Hepatocyte (in vitro differentiated cells): ENCODE results near the gene BICD1. TPM values are rescaled to one million over a fixed set of nuclear protein-coding genes. Genes with fewer than 3 reads are reported as not detected.
"Not testable (repeated sequence)": the region's sequence is repeated elsewhere in the genome, so short reads cannot be mapped to it uniquely, and the experiment has no call there.

ENCODE experiments used
- DNase-seq: peaks from one replicate; pipeline ENCODE4 v3.0.0-alpha.2; 2016; ENCODE audit warnings: low spot score
- H2AFZ ChIP-seq: fragments of 200-600 bp; sonication (generic); 2 replicates; pipeline ENCODE4 v1.6.0; 2016; ENCODE audit warnings: antibody characterized with exemption, mild to moderate bottlenecking
- H3K27ac ChIP-seq: fragments of 200-600 bp; sonication (generic); 2 replicates; pipeline ENCODE4 v1.5.1; 2016; ENCODE audit warnings: mild to moderate bottlenecking
- H3K27me3 ChIP-seq: fragments of 200-600 bp; sonication (generic); 2 replicates; pipeline ENCODE4 v1.6.1; 2016
- H3K36me3 ChIP-seq: fragments of 200-600 bp; sonication (generic); replicated peaks from 2 replicates; pipeline ENCODE4 v1.5.1; 2016; ENCODE audit warnings: low read depth; ENCODE audit not compliant: insufficient read depth
- H3K4me1 ChIP-seq: fragments of 200-600 bp; sonication (generic); 2 replicates; pipeline ENCODE4 v1.5.1; 2016; ENCODE audit warnings: mild to moderate bottlenecking, moderate library complexity; ENCODE audit not compliant: insufficient read depth
- H3K4me2 ChIP-seq: fragments of 200-600 bp; sonication (generic); 2 replicates; pipeline ENCODE4 v1.6.0; 2016
- H3K4me3 ChIP-seq: fragments of 200-600 bp; sonication (generic); 2 replicates; pipeline ENCODE4 v1.5.1; 2016; ENCODE audit warnings: mild to moderate bottlenecking
- H3K79me2 ChIP-seq: fragments of 200-600 bp; sonication (generic); 2 replicates; pipeline ENCODE4 v1.6.0; 2017; ENCODE audit warnings: mild to moderate bottlenecking
- H3K9me2 ChIP-seq: fragments of 200-600 bp; sonication (generic); replicated peaks from 2 replicates; pipeline ENCODE4 v1.6.0; 2017; ENCODE audit warnings: mild to moderate bottlenecking; ENCODE audit not compliant: insufficient read depth
- H3K9me3 ChIP-seq: fragments of 200-600 bp; sonication (generic); 2 replicates; pipeline ENCODE4 v1.5.1; 2016; ENCODE audit warnings: low read depth, mild to moderate bottlenecking
- H4K20me1 ChIP-seq: fragments of 200-600 bp; sonication (generic); 2 replicates; pipeline ENCODE4 v1.6.0; 2016; ENCODE audit warnings: mild to moderate bottlenecking; ENCODE audit not compliant: insufficient read depth, poor library complexity, severe bottlenecking
- CTCF ChIP-seq: fragments of 200-600 bp; sonication (generic); IDR thresholded peaks from 2 replicates; pipeline ENCODE4 v1.5.1; 2016; ENCODE audit warnings: antibody characterized with exemption, mild to moderate bottlenecking; ENCODE audit not compliant: poor library complexity
- EZH2 ChIP-seq: fragments of 200-600 bp; sonication (generic); IDR thresholded peaks from 2 replicates; pipeline ENCODE4 v1.6.1; 2016; ENCODE audit warnings: antibody characterized with exemption, mild to moderate bottlenecking, borderline replicate concordance
- EZH2phosphoT487 ChIP-seq: fragments of 200-600 bp; sonication (generic); IDR thresholded peaks from one replicate; pipeline ENCODE4 v1.6.1; 2018; ENCODE audit warnings: antibody characterized with exemption, mild to moderate bottlenecking, low read depth, moderate library complexity; ENCODE audit not compliant: unreplicated experiment, severe bottlenecking
- WGBS: methylation state at CpG from one replicate; pipeline ENCODE4 v1.1.6; 2016; ENCODE audit warnings: low lambda C conversion rate; ENCODE audit errors: missing lambda C conversion rate; 5-methylcytosine and 5-hydroxymethylcytosine counted together
- polyA plus RNA-seq: library from polyadenylated mRNA; unstranded; fragments of >200 nt; fragmentation: Nextera tagmentation; extraction: Ambion mirVana; gene quantifications from 2 replicates; pipeline ENCODE4 v1.2.1, GENCODE V29; 2016
- total RNA-seq: library from RNA; depleted of rRNA; stranded (reverse); fragments of >200 nt; gene quantifications from 2 replicates; pipeline ENCODE4 v1.2.3, GENCODE V29; 2014

The BICD1 gene
- total and polyA plus RNA-seq, 2 experiments from 2014 or later = 19.7 to 23.6 TPM

GRCh38 chr12:32179011-32179395, 72.4 kb downstream of the BICD1 start:
- no peak overlapping the region for H3K4me2 ChIP-seq
- no peaks in the 10 kb centered on the region for H3K36me3 ChIP-seq
- no peaks in the 10 kb centered on the region for H3K9me2 ChIP-seq
- H3K9me3 ChIP-seq = no peaks in the 10 kb centered on the region
- no peak overlapping the region for H2AFZ ChIP-seq
- H3K4me3 ChIP-seq = no peak overlapping the region
- TF ChIP-seq EZH2 = no peak
- no peak for TF ChIP-seq EZH2phosphoT487
- TF ChIP-seq CTCF = no peak
- peaks cover 6% of the 10 kb centered on the region for H3K79me2 ChIP-seq
- peaks cover 6% of the 10 kb centered on the region for H3K4me1 ChIP-seq
- no peaks in the 10 kb centered on the region for H4K20me1 ChIP-seq
- WGBS = 70% methylated on average over 6 of the region's 6 CpGs
- DNase-seq = no peak
- no peaks in the 10 kb centered on the region for H3K27me3 ChIP-seq
- H3K27ac ChIP-seq = no peak overlapping the region

GRCh38 chr12:32181498-32182175, 75.0 kb downstream of the BICD1 start:
- peaks cover 6% of the 10 kb centered on the region for H3K4me1 ChIP-seq
- no peaks in the 10 kb centered on the region for H4K20me1 ChIP-seq
- H3K4me3 ChIP-seq = no peak overlapping the region
- no peak overlapping the region for H3K4me2 ChIP-seq
- H3K27ac ChIP-seq = no peak overlapping the region
- no peaks in the 10 kb centered on the region for H3K27me3 ChIP-seq
- 22% methylated on average over 1 of the region's 1 CpG for WGBS
- TF ChIP-seq EZH2 (no peak), EZH2phosphoT487 (no peak), CTCF (no peak)
- no peak overlapping the region for H2AFZ ChIP-seq
- peak; percentile 12 for DNase-seq
- H3K36me3 ChIP-seq = no peaks in the 10 kb centered on the region
- no peaks in the 10 kb centered on the region for H3K9me3 ChIP-seq
- peaks cover 6% of the 10 kb centered on the region for H3K79me2 ChIP-seq
- H3K9me2 ChIP-seq = no peaks in the 10 kb centered on the region

GRCh38 chr12:32183650-32184049, 77.0 kb downstream of the BICD1 start:
- H3K9me2 ChIP-seq = no peaks in the 10 kb centered on the region
- WGBS = 81% methylated on average over 1 of the region's 1 CpG
- H3K4me3 ChIP-seq = no peak overlapping the region
- H3K27ac ChIP-seq = no peak overlapping the region
- no peak for DNase-seq
- H3K36me3 ChIP-seq = no peaks in the 10 kb centered on the region
- H3K79me2 ChIP-seq = peaks cover 3% of the 10 kb centered on the region
- no peaks in the 10 kb centered on the region for H3K9me3 ChIP-seq
- no peaks in the 10 kb centered on the region for H3K27me3 ChIP-seq
- no peak overlapping the region for H3K4me2 ChIP-seq
- TF ChIP-seq EZH2phosphoT487 (no peak), EZH2 (no peak), CTCF (no peak)
- H2AFZ ChIP-seq = no peak overlapping the region
- no peaks in the 10 kb centered on the region for H4K20me1 ChIP-seq
- H3K4me1 ChIP-seq = peaks cover 6% of the 10 kb centered on the region

- not testable (repeated sequence) for H2AFZ ChIP-seq, H3K9me3 ChIP-seq, H3K4me3 ChIP-seq, H4K20me1 ChIP-seq, H3K79me2 ChIP-seq, H3K9me2 ChIP-seq, H3K4me1 ChIP-seq, H3K36me3 ChIP-seq, DNase-seq, H3K27me3 ChIP-seq, H3K4me2 ChIP-seq, H3K27ac ChIP-seq
- 75% methylated on average over 8 of the region's 8 CpGs for WGBS
Measured at GRCh38 chr12:32187127-32187526, 80.5 kb downstream of the BICD1 start.
